Sigmoid colon (tissue), 7 donors: ENCODE results near the gene RPUSD3. TPM values are rescaled to one million over a fixed set of nuclear protein-coding genes. Genes with fewer than 3 reads are reported as not detected.
"Not testable (repeated sequence)": the region's sequence is repeated elsewhere in the genome, so short reads cannot be mapped to it uniquely, and the experiment has no call there.

Source experiments
- DNase-seq: peaks from one replicate; pipeline ENCODE4 v3.0.0-alpha.2; 2019
- H3K27ac ChIP-seq, 4 donors: fragments of 200-600 bp; sonication (generic); one replicate each; pipeline ENCODE4 v1.5.1; 2016 to 2019; ENCODE audit warnings: mild to moderate bottlenecking in 1 of 4
- H3K27me3 ChIP-seq, 3 donors: fragments of 200-600 bp; sonication (generic); one replicate each; pipeline ENCODE4 v1.5.1; 2019; ENCODE audit warnings: mild to moderate bottlenecking in 1 of 3
- H3K36me3 ChIP-seq, 4 donors: fragments of 200-600 bp; sonication (generic); one replicate each; pipeline ENCODE4 v1.5.1; 2016 to 2019
- H3K4me1 ChIP-seq, 4 donors: fragments of 200-600 bp; sonication (generic); one replicate each; pipeline ENCODE4 v1.5.1; 2017 to 2019
- H3K4me3 ChIP-seq, 4 donors: fragments of 200-600 bp; sonication (generic); one replicate each; pipeline ENCODE4 v1.5.1; 2017 to 2019; ENCODE audit warnings: mild to moderate bottlenecking in 2 of 4, moderate library complexity in 1 of 4
- H3K9me3 ChIP-seq, 4 donors: fragments of 200-600 bp in 3 of 4; sonication (generic) in 3 of 4; one replicate each; pipeline versions ENCODE4 v1.5.1 to v1.6.1; 2013 to 2019
- CTCF ChIP-seq, 4 experiments: fragments of 450-650 bp in 3 of 4; fragments of 200-600 bp in 1 of 4; IDR thresholded peaks; one replicate each; pipeline ENCODE4 v1.5.1; 2016 to 2019; ENCODE audit warnings: antibody characterized with exemption in 4 of 4, mild to moderate bottlenecking in 3 of 4, moderate library complexity in 2 of 4
- EP300 ChIP-seq, 4 donors: sonication (generic); formaldehyde crosslinking; IDR thresholded peaks; one replicate each; pipeline ENCODE4 v1.6.1; 2017; ENCODE audit warnings: antibody characterized with exemption in 4 of 4
- POLR2A ChIP-seq, 2 donors: fragments of 450-650 bp; IDR thresholded peaks; one replicate each; pipeline ENCODE4 v1.6.1; 2016; ENCODE audit warnings: antibody characterized with exemption in 2 of 2, mild to moderate bottlenecking in 2 of 2, moderate library complexity in 2 of 2
- POLR2AphosphoS5 ChIP-seq, 4 donors: sonication (generic); formaldehyde crosslinking; IDR thresholded peaks; one replicate each; pipeline ENCODE4 v1.6.1; 2017; ENCODE audit warnings: antibody characterized with exemption in 4 of 4
- WGBS, 2 donors: extraction: QIAGEN DNeasy Blood & Tissue Kit; methylation state at CpG; one replicate each; pipeline ENCODE4 v1.1.7; 2013; 5-methylcytosine and 5-hydroxymethylcytosine counted together
- intact Hi-C: fragments of 100-400 bp; cut with DNase I; formaldehyde crosslinking; loops from one replicate; pipeline ENCODE4 v1.15.1; 2023
- polyA plus RNA-seq, 3 donors: library from polyadenylated mRNA; stranded (reverse); fragments of 200-250 nt; gene quantifications; one replicate each; pipeline ENCODE4 v1.2.3, GENCODE V29; 2013
- total RNA-seq, 4 donors: library from RNA; depleted of rRNA; stranded (reverse); fragments of >200 nt; gene quantifications; one replicate each; pipeline ENCODE4 v1.1.0, GENCODE V29; 2016
- donor health status: healthy with polysubstance abuse.
- donor health status: Bipolar disorder and iron deficiency.
- donor health status: healthy.

RPUSD3 gene
- total and polyA plus RNA-seq, 7 donors: 22.0 to 54.7 (median 42.6) TPM

DNA sequence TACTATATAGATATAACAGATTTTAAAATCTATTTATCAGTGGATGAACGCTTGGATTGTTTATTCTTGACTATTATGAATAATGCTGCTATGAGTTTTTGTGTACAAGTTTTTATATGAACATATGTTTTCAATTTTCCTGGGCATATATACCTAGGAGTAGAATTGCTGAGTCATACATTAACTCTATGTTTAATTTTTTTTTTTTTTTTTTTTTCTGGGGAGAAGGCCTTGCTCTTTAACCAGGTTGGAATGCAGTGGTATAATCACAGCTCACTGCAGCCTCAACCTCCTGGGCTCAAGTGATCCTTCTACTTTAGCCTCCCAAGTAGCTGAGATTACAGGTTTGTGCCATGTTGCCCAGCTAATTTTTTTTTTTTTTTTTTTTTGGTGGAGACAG, 27.2 kb upstream of the RPUSD3 start:
- Histone ChIP-seq H3K27ac (no peak overlapping the region), H3K4me1 (peaks cover 0 to 22% (median 12%) of the 10 kb centered on the region in 4 donors), H3K9me3 (no peaks in the 10 kb centered on the region), H3K27me3 (no peaks in the 10 kb centered on the region), H3K36me3 (no peaks in the 10 kb centered on the region), H3K4me3 (no peak overlapping the region)
- intact Hi-C loops: no loop called here
- TF ChIP-seq EP300 (IDR thresholded peaks at IDR 0.05) (no peak), CTCF (IDR thresholded peaks at IDR 0.05) (no peak), POLR2A (IDR thresholded peaks at IDR 0.05) (no peak), POLR2AphosphoS5 (IDR thresholded peaks at IDR 0.05) (no peak)
- no peak for DNase-seq
- WGBS, 2 donors: 34% methylated on average over 1 of the region's 1 CpG

GRCh38 chr3:9869955-9870354, 26.1 kb upstream of the RPUSD3 start:
- DNase-seq: no peak
- Histone ChIP-seq H3K27me3 (no peaks in the 10 kb centered on the region), H3K4me1 (peaks cover 0 to 33% (median 22%) of the 10 kb centered on the region in 4 donors), H3K9me3 (no peaks in the 10 kb centered on the region), H3K36me3 (no peaks in the 10 kb centered on the region), H3K4me3 (no peak overlapping the region), H3K27ac (peak overlapping the region in 1 of 4 donors; percentile 93)
- intact Hi-C loops: no loop called here
- no peak for TF ChIP-seq POLR2A (IDR thresholded peaks at IDR 0.05)
- no peak for TF ChIP-seq POLR2AphosphoS5 (IDR thresholded peaks at IDR 0.05)
- no peak for TF ChIP-seq CTCF (IDR thresholded peaks at IDR 0.05)
- TF ChIP-seq EP300 (IDR thresholded peaks at IDR 0.05): no peak
- WGBS, 2 donors: 79 to 81% methylated on average over 5 of the region's 5 CpGs

DNA sequence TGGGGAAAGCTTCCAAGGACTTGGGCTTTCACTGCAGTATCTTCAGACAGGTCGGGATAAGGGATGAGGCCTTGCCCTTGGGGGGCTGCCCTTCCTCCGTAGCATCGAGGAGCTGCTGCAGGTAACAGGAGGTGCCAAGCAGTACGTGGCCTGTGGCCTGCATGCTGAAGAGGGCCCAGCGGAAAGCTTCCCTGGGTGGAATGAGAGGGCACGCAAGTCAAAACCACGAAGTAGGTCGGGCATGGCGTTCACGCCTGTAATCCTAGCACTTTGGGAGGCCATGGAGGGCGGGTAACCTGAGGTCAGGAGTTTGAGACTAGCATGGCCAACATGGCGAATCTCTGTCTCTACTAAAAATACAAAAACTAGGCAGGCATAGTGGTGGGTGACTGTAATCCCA, 23.3 kb upstream of the RPUSD3 start:
- Histone ChIP-seq H3K4me3 (no peak overlapping the region), H3K27ac (peak overlapping the region; percentile 82 to 93 (median 90)), H3K4me1 (peaks cover 0 to 60% (median 50%) of the 10 kb centered on the region in 4 donors), H3K36me3 (no peaks in the 10 kb centered on the region), H3K27me3 (no peaks in the 10 kb centered on the region), H3K9me3 (no peaks in the 10 kb centered on the region)
- whole genome bisulfite sequencing, 2 donors: 87 to 89% methylated on average over 12 of the region's 12 CpGs
- intact Hi-C loops: loop anchor here (2.0 kb wide), 1 partner anchor 24 kb away; the partner anchor contains the start of gene JAGN1
- TF ChIP-seq POLR2AphosphoS5 (IDR thresholded peaks at IDR 0.05): no peak
- no peak for TF ChIP-seq CTCF (IDR thresholded peaks at IDR 0.05)
- no peak for TF ChIP-seq EP300 (IDR thresholded peaks at IDR 0.05)
- TF ChIP-seq POLR2A (IDR thresholded peaks at IDR 0.05): no peak
- DNase-seq: no peak

DNA sequence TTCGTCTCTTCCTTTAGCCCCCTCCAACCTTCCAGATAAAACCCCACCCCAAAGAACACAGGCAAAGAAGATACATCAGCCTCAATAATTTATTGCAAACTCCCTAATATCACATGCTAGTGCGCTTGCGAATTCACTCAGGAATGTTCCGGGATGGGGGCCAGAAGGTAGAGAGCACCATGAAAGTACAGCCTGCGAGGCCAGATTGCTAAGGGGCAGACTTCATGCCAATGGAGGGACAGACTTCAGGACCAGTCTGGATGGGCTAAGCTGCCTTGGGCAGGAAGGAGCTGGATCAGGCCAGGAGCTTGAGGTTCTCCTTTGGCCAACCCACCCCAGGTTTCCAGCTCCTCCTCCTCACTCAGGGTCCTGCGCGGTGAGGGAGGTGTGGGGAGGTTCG, 22.8 kb upstream of the RPUSD3 start:
- H3K9me3 ChIP-seq: no peaks in the 10 kb centered on the region
- 93 to 94% methylated on average over 8 of the region's 8 CpGs for WGBS, 2 donors
- DNase-seq: peak; percentile 94

DNA sequence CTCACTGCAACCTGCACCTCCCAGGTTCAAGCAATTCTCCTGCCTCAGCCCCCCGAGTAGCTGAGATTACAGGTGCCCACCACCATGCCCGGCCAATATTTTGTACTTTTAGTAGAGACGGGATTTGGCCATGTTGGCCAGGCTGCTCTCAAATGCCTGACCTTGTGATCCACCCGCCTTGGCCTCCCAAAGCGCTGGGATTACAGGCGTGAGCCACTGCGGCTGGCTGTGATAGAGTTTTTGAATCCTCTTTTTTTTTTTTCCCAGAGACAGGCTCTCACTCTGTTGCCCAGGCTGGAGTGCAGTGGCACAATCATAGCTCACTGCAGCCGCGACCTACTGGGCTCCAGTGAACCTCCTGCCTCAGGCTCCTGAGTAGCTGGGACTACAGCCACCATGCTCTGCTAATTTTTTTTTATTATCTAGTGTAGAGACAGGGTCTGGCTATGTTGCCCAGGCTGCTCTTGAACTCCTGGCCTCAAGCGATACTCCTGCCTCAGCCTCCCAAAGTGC, 21.4 kb upstream of the RPUSD3 start:
- Histone ChIP-seq H3K27ac (peak overlapping the region; percentile 82 to 93 (median 90)), H3K4me3 (peak overlapping the region in 2 of 4 donors; percentile 12 to 13), H3K4me1 (peaks cover 0 to 60% (median 50%) of the 10 kb centered on the region in 4 donors)
- H3K36me3 ChIP-seq, intact Hi-C loops, H3K9me3 ChIP-seq, H3K27me3 ChIP-seq, DNase-seq: not testable (repeated sequence)
- WGBS, 2 donors: 90 to 91% methylated on average over 10 of the region's 10 CpGs

More for the DNA sequence above, 22.8 kb upstream of the RPUSD3 start:
- Histone ChIP-seq H3K27me3 (no peaks in the 10 kb centered on the region), H3K36me3 (no peaks in the 10 kb centered on the region), H3K4me1 (peaks cover 0 to 60% (median 50%) of the 10 kb centered on the region in 4 donors), H3K4me3 (no peak overlapping the region), H3K27ac (peak overlapping the region; percentile 82 to 93 (median 90))
- peak in 3 of 4 donors; percentile 58 to 70 (median 64) for TF ChIP-seq EP300 (IDR thresholded peaks at IDR 0.05)
- TF ChIP-seq CTCF (IDR thresholded peaks at IDR 0.05): no peak
- peak; percentile 30 to 53 (median 33) for TF ChIP-seq POLR2AphosphoS5 (IDR thresholded peaks at IDR 0.05)
- no peak for TF ChIP-seq POLR2A (IDR thresholded peaks at IDR 0.05)
- intact Hi-C loops: loop anchor here (2.0 kb wide), 1 partner anchor 24 kb away; the partner anchor contains the start of gene JAGN1
